HG03060 (cell line): ENCODE data around the gene SLC2A4RG.

Source experiments
- ATAC-seq: cut with Tn5 transposase; IDR thresholded peaks from one replicate; pipeline ENCODE4 v1.9.1; 2021; ENCODE audit warnings: low read depth, moderate number of reproducible peaks; ENCODE audit not compliant: unreplicated experiment

The SLC2A4RG gene, protein sequence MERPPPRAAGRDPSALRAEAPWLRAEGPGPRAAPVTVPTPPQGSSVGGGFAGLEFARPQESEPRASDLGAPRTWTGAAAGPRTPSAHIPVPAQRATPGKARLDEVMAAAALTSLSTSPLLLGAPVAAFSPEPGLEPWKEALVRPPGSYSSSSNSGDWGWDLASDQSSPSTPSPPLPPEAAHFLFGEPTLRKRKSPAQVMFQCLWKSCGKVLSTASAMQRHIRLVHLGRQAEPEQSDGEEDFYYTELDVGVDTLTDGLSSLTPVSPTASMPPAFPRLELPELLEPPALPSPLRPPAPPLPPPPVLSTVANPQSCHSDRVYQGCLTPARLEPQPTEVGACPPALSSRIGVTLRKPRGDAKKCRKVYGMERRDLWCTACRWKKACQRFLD

DNA sequence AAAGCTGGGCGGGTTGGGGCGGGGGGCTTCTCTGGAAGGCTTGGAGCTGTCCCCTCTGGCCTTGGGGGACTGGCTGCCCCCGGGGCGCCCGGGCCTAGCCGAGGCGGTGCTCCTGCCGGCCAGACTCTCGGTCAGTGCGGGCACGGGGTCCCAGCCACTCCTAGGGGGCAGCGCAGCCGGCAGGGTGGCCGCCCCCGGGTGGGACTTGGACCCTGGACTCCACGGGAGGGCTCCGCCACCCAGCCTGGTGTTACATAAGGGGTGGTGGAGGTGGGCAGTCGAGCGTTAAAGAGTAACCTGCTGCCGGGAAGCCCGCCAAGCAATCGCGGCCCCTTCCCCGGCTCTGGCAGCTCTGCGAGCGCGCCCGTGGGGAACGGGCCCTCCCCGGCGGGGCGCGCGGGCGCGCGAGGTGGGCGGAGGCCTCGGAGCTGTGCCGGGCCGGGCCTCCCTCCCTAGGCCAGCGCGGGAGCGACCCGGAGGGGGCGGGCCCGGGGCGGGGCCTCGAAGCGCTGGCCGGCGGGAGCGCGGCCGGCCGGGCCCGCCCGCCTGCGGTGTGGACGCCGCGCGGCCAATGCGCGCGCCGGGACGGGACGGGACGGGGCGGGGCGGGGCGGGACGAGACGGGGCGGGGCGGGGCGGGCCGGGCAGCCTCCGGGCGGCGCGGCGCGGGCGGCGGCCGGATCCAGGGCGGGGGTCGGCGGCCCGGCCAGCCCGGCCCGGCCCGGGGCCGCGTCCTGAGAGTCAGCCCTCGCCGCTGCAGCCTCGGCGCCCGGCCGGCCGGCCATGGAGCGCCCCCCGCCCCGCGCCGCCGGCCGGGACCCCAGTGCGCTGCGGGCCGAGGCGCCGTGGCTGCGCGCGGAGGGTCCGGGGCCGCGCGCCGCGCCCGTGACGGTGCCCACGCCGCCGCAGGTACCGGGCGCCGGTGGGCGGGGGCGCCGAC, at the start of gene SLC2A4RG:
SLC2A4RG (plus strand) TSS at position 647 of the 940 bp plus-strand sequence; CDS start at position 784, 137 bp downstream.
- no peak for ATAC-seq

DNA sequence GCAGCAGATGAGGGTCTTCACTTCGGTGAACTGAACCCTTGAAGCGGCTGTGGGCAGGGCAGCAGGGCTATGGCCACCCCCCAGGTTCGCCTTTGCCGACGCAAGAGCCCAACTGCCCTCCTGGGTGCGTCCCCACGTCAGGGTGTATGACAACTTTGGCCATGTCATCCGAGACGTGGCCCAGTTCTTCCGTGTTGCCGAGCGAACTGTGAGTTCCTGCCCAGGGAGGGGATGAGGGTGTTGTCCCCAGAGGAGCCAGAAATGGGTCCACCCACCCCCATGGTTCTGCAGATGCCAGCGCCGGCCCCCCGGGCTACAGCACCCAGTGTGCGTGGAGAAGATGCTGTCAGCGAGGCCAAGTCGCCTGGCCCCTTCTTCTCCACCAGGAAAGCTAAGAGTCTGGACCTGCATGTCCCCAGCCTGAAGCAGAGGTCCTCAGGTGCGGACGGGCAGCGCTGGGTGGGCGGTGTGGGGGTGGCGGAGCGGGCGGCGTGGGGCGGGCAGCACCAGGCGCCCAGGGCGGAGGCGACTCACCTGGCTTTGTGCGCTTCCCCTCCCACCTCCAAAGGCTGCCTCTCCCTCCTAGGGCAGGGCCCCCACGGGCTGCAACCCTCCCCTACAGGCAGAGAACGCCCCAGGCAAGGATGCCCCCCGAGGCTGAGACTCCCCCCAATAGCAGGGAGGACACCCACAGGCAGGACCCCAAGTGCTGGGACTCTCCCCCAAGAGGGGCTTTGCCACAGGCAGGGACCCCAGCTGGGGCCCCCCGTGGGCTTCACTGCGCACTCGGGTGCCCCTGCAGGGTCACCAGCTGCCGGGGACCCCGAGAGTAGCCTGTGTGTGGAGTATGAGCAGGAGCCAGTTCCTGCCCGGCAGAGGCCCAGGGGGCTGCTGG, 49.3 kb upstream of the SLC2A4RG start:
- no peak for ATAC-seq

DNA sequence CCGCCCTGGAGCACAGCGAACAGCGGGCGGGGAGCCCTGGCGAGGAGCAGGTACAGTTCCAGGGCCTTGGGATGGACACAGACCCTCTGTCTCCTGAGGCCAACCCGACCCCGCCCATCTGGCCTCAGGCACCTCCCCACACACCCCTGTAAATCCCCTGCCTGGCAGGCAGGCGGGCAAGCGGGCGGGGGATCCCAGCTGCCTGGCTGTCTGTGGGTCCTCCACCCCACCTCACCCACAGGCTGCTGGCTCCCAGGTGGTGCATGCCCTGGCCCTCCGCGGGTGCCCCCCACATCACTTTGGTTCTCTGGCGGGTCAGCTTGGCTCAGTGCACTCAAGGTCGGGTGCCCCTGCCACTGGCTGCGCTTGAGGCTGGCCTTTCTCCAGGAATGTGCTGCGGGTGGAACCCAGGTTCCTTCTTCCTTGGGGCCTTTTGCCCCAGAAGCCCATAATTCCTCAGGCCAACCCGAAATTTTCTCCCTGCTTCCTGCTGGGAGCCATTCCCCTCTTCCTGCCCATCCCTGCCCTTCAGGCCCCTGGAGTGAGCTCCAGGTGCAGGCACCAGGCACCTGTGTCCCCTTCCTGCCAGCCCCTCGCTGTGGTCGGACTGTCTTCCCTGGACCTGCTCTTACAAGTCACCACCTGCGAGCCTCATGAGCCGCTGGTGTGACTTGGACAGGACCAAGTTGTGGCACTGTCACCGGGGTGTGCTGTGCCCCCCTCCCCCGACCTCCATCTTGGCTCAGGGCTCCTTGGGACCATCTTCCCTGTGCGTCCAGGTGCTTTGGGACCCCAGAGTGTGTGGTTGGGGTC, 48.5 kb upstream of the SLC2A4RG start:
- ATAC-seq, result no peak

DNA sequence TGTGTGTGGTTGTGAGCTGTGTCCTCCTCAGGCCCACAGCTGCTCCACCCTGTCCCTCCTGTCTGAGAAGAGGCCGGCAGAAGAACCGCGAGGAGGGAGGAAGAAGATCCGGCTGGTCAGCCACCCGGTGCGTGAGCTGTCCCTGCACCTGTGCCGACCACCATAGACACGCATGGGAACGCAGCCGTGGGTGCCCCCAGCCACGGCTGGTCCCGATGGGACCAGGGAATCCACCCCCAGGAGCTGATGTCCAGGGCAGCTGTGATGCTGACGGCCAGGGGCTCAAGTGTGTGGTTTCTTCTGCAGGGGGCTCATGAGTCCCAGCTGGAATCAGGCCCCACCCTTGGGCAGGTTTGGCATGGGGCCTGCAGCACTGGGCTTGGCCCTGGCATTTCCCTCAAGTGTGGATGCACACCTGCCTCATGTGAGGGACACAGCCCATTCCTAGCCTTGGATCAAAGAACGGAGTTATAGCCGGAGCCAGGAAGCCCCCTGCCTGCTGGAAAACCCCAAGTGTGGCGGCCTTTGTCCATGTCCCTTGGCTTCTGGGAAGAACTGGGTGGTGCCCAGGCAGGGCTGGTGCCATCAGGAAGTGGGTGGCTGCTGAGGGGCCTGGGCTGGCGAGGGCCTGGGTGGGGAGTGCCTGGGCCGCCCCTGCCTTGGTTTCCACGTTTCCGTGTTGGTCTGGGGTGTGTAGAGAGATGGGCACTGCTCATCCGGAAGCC, 47.7 kb upstream of the SLC2A4RG start:
- ATAC-seq, result no peak

DNA sequence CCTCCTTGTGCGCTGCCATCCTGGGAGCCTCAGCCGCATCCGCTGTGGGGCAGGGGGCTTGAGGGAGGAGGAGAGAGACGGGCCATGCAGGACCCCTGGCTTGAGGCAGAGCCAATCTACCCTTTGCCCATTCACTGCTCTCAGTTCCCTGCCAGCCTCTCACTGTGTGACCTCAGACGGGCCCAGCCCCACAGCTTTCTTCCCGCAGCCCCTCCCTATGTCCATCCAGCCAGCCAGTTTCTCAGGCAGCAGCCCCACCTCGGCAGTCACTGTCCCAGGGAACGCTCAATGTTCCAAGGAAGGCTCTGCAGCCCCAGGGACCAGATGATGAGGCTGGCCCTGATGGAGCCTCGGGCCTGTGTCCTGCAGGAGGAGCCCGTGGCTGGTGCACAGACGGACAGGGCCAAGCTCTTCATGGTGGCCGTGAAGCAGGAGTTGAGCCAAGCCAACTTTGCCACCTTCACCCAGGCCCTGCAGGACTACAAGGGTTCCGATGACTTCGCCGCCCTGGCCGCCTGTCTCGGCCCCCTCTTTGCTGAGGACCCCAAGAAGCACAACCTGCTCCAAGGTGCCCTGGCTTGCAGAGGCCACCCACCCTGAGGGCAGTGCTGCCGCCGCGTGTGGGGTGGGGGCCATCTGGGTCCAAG, 47.0 kb upstream of the SLC2A4RG start:
- no peak for ATAC-seq

DNA sequence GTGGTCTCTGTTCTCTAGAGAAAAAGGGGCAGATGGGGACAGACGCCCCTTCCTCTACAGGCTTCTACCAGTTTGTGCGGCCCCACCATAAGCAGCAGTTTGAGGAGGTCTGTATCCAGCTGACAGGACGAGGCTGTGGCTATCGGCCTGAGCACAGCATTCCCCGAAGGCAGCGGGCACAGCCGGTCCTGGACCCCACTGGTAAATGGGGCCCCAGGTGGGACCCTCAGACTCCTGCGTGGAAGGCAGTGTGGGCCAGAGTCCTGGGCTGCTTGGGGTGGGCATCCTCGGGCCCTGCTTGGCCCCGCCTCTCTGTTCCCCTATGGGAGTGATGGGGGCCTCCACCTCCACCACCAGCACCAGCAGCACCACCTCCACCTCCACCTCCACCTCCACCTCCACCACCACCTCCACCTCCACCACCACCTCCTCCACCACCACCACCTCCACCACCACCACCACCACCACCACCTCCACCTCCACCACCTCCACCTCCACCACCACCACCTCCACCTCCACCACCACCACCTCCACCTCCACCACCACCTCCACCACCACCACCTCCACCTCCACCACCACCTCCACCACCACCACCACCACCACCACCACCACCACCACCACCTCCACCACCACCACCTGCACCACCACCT, 46.4 kb upstream of the SLC2A4RG start:
- ATAC-seq, result no peak

DNA sequence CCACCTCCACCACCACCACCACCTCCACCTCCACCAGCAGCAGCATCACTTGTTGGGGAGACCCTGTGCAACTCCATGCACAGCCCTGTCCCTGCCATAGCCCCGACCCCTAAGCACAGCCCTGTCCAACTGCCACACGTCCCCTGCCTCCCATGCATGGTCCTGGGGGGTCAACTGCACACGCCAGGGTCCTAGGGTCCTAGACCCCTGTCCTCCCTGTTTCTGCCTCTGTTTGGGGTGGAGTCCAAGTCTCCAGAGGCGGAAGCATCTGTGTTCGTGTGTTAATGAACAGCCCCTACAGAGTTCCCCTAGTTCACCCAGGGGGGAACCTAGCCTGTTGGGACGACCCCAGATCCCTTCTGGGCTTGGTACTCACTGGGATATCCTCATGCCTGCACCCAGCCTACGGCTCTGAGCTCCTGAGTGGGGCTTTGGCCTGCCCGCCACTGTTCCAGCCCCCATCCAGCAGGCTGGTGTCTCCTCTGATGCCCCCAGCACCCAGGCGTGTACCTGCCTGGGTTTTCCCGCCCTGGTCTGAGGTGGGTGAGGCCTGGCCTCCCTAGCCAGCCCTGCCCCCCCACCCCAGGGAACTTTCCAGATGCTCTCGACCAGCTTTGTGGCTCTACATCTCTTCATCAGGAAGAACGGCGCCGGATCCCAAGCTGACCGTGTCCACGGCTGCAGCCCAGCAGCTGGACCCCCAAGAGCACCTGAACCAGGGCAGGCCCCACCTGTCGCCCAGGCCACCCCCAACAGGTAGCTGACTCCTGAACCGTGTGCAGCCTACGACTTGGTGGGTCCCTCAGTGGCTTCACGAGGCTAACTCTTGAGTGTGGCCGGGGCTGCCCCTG, 45.6 kb upstream of the SLC2A4RG start:
- ATAC-seq, result no peak

DNA sequence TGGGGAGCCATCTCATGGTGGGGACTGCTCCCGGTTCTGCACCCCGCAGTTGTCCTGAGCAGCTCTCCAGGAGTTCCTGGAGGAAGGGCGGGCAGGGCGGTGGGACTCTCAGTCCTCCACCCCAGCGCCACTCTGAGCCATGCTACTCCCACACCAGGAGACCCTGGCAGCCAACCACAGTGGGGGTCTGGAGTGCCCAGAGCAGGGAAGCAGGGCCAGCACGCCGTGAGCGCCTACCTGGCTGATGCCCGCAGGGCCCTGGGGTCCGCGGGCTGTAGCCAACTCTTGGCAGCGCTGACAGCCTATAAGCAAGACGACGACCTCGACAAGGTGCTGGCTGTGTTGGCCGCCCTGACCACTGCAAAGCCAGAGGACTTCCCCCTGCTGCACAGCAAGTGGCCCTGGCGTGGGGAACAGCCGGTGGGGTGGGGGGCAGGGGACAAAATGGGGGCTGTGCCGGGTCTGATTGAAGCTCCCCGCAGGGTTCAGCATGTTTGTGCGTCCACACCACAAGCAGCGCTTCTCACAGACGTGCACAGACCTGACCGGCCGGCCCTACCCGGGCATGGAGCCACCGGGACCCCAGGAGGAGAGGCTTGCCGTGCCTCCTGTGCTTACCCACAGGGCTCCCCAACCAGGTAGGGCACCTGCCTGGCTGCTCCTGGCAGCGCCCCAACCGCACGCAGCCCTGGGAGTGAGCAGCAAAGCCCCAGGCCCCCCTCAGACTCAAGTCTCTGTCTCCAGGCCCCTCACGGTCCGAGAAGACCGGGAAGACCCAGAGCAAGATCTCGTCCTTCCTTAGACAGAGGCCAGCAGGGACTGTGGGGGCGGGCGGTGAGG, 44.8 kb upstream of the SLC2A4RG start:
- no peak for ATAC-seq

DNA sequence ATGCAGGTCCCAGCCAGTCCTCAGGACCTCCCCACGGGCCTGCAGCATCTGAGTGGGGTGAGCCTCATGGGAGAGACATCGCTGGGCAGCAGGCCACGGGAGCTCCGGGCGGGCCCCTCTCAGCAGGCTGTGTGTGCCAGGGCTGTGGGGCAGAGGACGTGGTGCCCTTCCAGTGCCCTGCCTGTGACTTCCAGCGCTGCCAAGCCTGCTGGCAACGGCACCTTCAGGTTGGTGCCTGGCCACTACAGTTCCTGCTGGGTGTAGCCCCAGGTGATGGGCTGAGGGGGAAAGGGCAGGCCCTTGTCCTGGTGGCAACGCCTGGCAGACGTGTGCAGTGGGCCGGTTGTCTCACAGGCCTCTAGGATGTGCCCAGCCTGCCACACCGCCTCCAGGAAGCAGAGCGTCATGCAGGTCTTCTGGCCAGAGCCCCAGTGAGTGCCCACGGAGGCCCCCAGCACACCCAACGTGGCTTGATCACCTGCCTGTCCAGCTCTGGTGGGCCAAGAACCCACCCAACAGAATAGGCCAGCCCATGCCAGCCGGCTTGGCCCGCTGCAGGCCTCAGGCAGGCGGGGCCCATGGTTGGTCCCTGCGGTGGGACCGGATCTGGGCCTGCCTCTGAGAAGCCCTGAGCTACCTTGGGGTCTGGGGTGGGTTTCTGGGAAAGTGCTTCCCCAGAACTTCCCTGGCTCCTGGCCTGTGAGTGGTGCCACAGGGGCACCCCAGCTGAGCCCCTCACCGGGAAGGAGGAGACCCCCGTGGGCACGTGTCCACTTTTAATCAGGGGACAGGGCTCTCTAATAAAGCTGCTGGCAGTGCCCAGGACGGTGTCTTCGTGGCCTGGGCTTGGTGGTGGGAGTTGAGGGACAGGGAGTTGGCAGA, 43.9 kb upstream of the SLC2A4RG start:
- no peak for ATAC-seq

DNA sequence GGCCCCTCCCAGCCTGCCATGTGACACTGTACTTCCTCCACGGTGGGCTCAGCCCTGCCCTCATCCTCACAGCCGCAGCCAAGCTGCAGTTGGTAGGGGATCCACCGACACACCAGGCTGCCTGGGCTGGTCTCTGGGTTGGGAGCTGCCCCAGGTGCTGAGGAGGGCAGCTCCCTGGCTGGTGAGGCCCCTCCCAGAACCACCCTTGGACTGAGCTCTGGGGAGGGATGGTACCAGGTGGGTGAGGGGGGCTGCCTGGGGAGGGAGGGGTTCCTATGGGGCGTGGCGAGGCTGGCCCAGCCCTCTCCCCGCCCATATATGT, 43.3 kb upstream of the SLC2A4RG start:
- ATAC-seq, result no peak

DNA sequence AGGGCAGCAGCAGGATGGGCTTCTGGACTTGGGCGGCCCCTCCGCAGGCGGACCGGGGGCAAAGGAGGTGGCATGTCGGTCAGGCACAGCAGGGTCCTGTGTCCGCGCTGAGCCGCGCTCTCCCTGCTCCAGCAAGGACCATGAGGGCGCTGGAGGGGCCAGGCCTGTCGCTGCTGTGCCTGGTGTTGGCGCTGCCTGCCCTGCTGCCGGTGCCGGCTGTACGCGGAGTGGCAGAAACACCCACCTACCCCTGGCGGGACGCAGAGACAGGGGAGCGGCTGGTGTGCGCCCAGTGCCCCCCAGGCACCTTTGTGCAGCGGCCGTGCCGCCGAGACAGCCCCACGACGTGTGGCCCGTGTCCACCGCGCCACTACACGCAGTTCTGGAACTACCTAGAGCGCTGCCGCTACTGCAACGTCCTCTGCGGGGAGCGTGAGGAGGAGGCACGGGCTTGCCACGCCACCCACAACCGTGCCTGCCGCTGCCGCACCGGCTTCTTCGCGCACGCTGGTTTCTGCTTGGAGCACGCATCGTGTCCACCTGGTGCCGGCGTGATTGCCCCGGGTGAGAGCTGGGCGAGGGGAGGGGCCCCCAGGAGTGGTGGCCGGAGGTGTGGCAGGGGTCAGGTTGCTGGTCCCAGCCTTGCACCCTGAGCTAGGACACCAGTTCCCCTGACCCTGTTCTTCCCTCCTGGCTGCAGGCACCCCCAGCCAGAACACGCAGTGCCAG, 42.8 kb upstream of the SLC2A4RG start, which contains the start of gene TNFRSF6B:
TNFRSF6B (plus strand) TSS at position 25 of the 729 bp plus-strand sequence; CDS start at position 141, 116 bp downstream.
- no peak for ATAC-seq

DNA sequence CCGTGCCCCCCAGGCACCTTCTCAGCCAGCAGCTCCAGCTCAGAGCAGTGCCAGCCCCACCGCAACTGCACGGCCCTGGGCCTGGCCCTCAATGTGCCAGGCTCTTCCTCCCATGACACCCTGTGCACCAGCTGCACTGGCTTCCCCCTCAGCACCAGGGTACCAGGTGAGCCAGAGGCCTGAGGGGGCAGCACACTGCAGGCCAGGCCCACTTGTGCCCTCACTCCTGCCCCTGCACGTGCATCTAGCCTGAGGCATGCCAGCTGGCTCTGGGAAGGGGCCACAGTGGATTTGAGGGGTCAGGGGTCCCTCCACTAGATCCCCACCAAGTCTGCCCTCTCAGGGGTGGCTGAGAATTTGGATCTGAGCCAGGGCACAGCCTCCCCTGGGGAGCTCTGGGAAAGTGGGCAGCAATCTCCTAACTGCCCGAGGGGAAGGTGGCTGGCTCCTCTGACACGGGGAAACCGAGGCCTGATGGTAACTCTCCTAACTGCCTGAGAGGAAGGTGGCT, 42.2 kb upstream of the SLC2A4RG start:
- ATAC-seq, result no peak

DNA sequence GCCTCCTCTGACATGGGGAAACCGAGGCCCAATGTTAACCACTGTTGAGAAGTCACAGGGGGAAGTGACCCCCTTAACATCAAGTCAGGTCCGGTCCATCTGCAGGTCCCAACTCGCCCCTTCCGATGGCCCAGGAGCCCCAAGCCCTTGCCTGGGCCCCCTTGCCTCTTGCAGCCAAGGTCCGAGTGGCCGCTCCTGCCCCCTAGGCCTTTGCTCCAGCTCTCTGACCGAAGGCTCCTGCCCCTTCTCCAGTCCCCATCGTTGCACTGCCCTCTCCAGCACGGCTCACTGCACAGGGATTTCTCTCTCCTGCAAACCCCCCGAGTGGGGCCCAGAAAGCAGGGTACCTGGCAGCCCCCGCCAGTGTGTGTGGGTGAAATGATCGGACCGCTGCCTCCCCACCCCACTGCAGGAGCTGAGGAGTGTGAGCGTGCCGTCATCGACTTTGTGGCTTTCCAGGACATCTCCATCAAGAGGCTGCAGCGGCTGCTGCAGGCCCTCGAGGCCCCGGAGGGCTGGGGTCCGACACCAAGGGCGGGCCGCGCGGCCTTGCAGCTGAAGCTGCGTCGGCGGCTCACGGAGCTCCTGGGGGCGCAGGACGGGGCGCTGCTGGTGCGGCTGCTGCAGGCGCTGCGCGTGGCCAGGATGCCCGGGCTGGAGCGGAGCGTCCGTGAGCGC, 41.6 kb upstream of the SLC2A4RG start:
- no peak for ATAC-seq
